SK-N-SH (cell line): ENCODE measurements around the gene TBX4. TPM values are rescaled to one million over a fixed set of nuclear protein-coding genes. Genes with fewer than 3 reads are reported as not detected.

Source experiments
- CTCF ChIA-PET: fragments of 300-600, 350-600 bp; formaldehyde crosslinking; extraction: SDS; loops from one replicate; lab custom pipeline; 2021; lab: Yijun Ruan, JAX
- POLR2A ChIA-PET: fragments of 350-600 bp; sonication (Branson Sonifier 250); formaldehyde crosslinking; extraction: SDS; loops from one replicate; lab custom pipeline; 2020; ENCODE audit warnings: antibody characterized with exemption, inconsistent platforms; lab: Yijun Ruan, JAX
- DNase-seq: peaks from one replicate; pipeline ENCODE4 v3.0.0; 2012
- H2AFZ ChIP-seq: fragments of 200-600 bp; sonication (generic); 2 replicates; pipeline ENCODE4 v1.8.1; 2016; ENCODE audit warnings: antibody characterized with exemption, mild to moderate bottlenecking, low read depth
- H3F3A ChIP-seq: fragments of 200-600 bp; sonication (generic); replicated peaks from 2 replicates; pipeline ENCODE3; 2016; ENCODE audit warnings: antibody characterized with exemption, mild to moderate bottlenecking; ENCODE audit not compliant: insufficient read depth
- H3K27ac ChIP-seq, 2 experiments: fragments of 200-500 bp in 1 of 2; fragments of 200-600 bp in 1 of 2; sonication (Bioruptor generic) in 1 of 2; sonication (generic), shearing (Covaris generic) in 1 of 2; 2 replicates each; pipeline versions ENCODE4 v1.5.1 to v1.6.1; 2014 to 2016; ENCODE audit warnings: low read depth in 2 of 2, inconsistent platforms in 1 of 2, low read length in 1 of 2, mild to moderate bottlenecking in 1 of 2, mixed read lengths in 1 of 2
- H3K27me3 ChIP-seq: fragments of 200-600 bp; sonication (generic), shearing (Covaris generic); 2 replicates; pipeline ENCODE4 v1.6.1; 2016; ENCODE audit warnings: mixed run types; ENCODE audit not compliant: insufficient read depth
- H3K36me3 ChIP-seq, 2 experiments: fragments of 200-500 bp in 1 of 2; fragments of 200-600 bp in 1 of 2; sonication (Bioruptor generic) in 1 of 2; sonication (generic) in 1 of 2; replicated peaks in 1 of 2; 2 replicates each; pipeline versions ENCODE3 to v1.5.1; 2014 to 2016; ENCODE audit warnings: low read length in 1 of 2, mild to moderate bottlenecking in 1 of 2; ENCODE audit not compliant: insufficient read depth in 2 of 2, control insufficient read depth in 1 of 2
- H3K4me1 ChIP-seq, 2 experiments: fragments of 200-500 bp in 1 of 2; fragments of 200-600 bp in 1 of 2; sonication (Bioruptor generic) in 1 of 2; sonication (generic), shearing (Covaris generic) in 1 of 2; 2 replicates each; pipeline versions ENCODE4 v1.5.1 to v1.6.1; 2014 to 2016; ENCODE audit warnings: low read depth in 1 of 2, low read length in 1 of 2, mixed run types in 1 of 2; ENCODE audit not compliant: insufficient read depth in 2 of 2, control insufficient read depth in 1 of 2
- H3K4me2 ChIP-seq: fragments of 200-600 bp; sonication (generic), shearing (Covaris generic); 2 replicates; pipeline ENCODE4 v1.6.1; 2017; ENCODE audit warnings: mixed run types
- H3K4me3 ChIP-seq, 2 experiments: fragments of 200-500 bp in 1 of 2; fragments of 200-600 bp in 1 of 2; sonication (Bioruptor generic) in 1 of 2; sonication (generic), shearing (Covaris generic) in 1 of 2; 2 replicates each; pipeline versions ENCODE4 v1.5.1 to v1.8.1; 2014 to 2016; ENCODE audit warnings: low read depth in 2 of 2, inconsistent platforms in 1 of 2, low read length in 1 of 2, mild to moderate bottlenecking in 1 of 2, mixed read lengths in 1 of 2, moderate library complexity in 1 of 2
- H3K79me2 ChIP-seq: fragments of 200-600 bp; sonication (generic); 2 replicates; pipeline ENCODE4 v1.8.1; 2017; ENCODE audit warnings: mild to moderate bottlenecking; ENCODE audit not compliant: insufficient read depth
- H3K9ac ChIP-seq: fragments of 200-600 bp; sonication (generic); 2 replicates; pipeline ENCODE4 v1.6.1; 2017; ENCODE audit warnings: mixed run types
- H3K9me2 ChIP-seq: fragments of 200-600 bp; sonication (generic); 2 replicates; pipeline ENCODE4 v1.6.1; 2017; ENCODE audit warnings: mixed run types
- H3K9me3 ChIP-seq: fragments of 200-600 bp; sonication (generic); 2 replicates; pipeline ENCODE4 v1.6.1; 2017; ENCODE audit warnings: mixed run types, mild to moderate bottlenecking, moderate library complexity
- H4K20me1 ChIP-seq: fragments of 200-600 bp; sonication (generic); 2 replicates; pipeline ENCODE4 v1.6.1; 2017; ENCODE audit warnings: mild to moderate bottlenecking, mixed run types; ENCODE audit not compliant: insufficient read depth
- CHD2 ChIP-seq: fragments of 150-350 bp; IDR thresholded peaks from 2 replicates; pipeline ENCODE4 v1.6.1; 2018; ENCODE audit warnings: low read length; ENCODE audit not compliant: partially characterized antibody
- CTCF ChIP-seq: fragments of 200-600 bp; sonication (generic); IDR thresholded peaks from 2 replicates; pipeline ENCODE4 v1.6.1; 2017; ENCODE audit warnings: antibody characterized with exemption, mild to moderate bottlenecking, moderate library complexity
- EP300 ChIP-seq, 2 experiments: IDR thresholded peaks; 2 replicates each; pipeline versions ENCODE4 v1.4.0 to v1.6.1; 2012; ENCODE audit warnings: borderline replicate concordance in 1 of 2, low read depth in 1 of 2, low read length in 1 of 2
- FOXJ3 ChIP-seq: sonication (generic); formaldehyde crosslinking; IDR thresholded peaks from 2 replicates; pipeline ENCODE4 v1.5.1; 2020; ENCODE audit warnings: mild to moderate bottlenecking, missing genetic modification reagents
- IRF3 ChIP-seq: fragments of 150-350 bp; IDR thresholded peaks from 2 replicates; pipeline ENCODE4 v1.6.1; 2016; ENCODE audit warnings: mild to moderate bottlenecking, low read depth, low read length
- JUND ChIP-seq: IDR thresholded peaks from 2 replicates; pipeline ENCODE4 v1.4.0; 2012
- MEF2A ChIP-seq: IDR thresholded peaks from 2 replicates; pipeline ENCODE4 v1.4.0; 2012; ENCODE audit warnings: low read depth, borderline replicate concordance
- MXI1 ChIP-seq: IDR thresholded peaks from 2 replicates; pipeline ENCODE4 v1.6.1; 2012; ENCODE audit warnings: mild to moderate bottlenecking, low read depth, low read length, improper control_type of control experiment
- PBX3 ChIP-seq: IDR thresholded peaks from 2 replicates; pipeline ENCODE4; 2012
- POLR2AphosphoS5 ChIP-seq: IDR thresholded peaks from 2 replicates; pipeline ENCODE4 v1.6.1; 2012; ENCODE audit warnings: low read depth, low read length
- RAD21 ChIP-seq: IDR thresholded peaks from 2 replicates; pipeline ENCODE4 v1.6.1; 2012; ENCODE audit warnings: mild to moderate bottlenecking, low read length
- REST ChIP-seq: IDR thresholded peaks from 2 replicates; pipeline ENCODE4 v1.6.1; 2012; ENCODE audit warnings: mild to moderate bottlenecking, low read depth, low read length, moderate library complexity
- RFX5 ChIP-seq: IDR thresholded peaks from 2 replicates; pipeline ENCODE4 v1.6.1; 2012; ENCODE audit warnings: mild to moderate bottlenecking, improper control_type of control experiment, low read length
- RXRA ChIP-seq: IDR thresholded peaks from 2 replicates; pipeline ENCODE4 v1.4.0; 2012; ENCODE audit warnings: low read depth, mild to moderate bottlenecking, borderline replicate concordance
- SIN3A ChIP-seq: IDR thresholded peaks from 2 replicates; pipeline ENCODE4 v1.6.1; 2012; ENCODE audit warnings: low read depth, mild to moderate bottlenecking, low read length, moderate library complexity, borderline replicate concordance
- TCF12 ChIP-seq: IDR thresholded peaks from 2 replicates; pipeline ENCODE4 v1.4.0; 2012
- USF1 ChIP-seq: IDR thresholded peaks from 2 replicates; pipeline ENCODE4 v1.4.0; 2012; ENCODE audit warnings: low read depth, borderline replicate concordance
- YY1 ChIP-seq: IDR thresholded peaks from 2 replicates; pipeline ENCODE4 v1.4.0; 2012; ENCODE audit warnings: low read depth, mild to moderate bottlenecking
- ZBTB33 ChIP-seq: IDR thresholded peaks from 2 replicates; pipeline ENCODE4 v1.4.0; 2012; ENCODE audit warnings: low read depth, borderline replicate concordance
- WGBS: methylation state at CpG from one replicate; pipeline ENCODE4 v1.1.6; 2017; ENCODE audit warnings: low lambda C conversion rate; 5-methylcytosine and 5-hydroxymethylcytosine counted together
- polyA plus RNA-seq, 3 experiments: library from polyadenylated mRNA; depleted of rRNA; stranded (reverse); fragments of >200 nt; gene quantifications; 2 replicates each; pipeline ENCODE4 v1.2.3, GENCODE V29; 2012

Gene TBX4
- polyA plus RNA-seq, 1 of the 3 experiments (the other 2 are of a cell fraction): 0.02 TPM

- 49% methylated on average over 3 of the region's 3 CpGs for WGBS
- ChIA-PET CTCF (interaction anchor here (1.0 to 1.6 kb wide), 3 partner anchors 8 to 106 kb away, joined by 3 read pairs; no protein-coding TSS in a partner anchor), POLR2A (no interaction called here)
- peaks cover 0 to 2% of the 10 kb centered on the region in 2 experiments; a peak in 1 of 4 replicates for H3K4me1 ChIP-seq
- H3K36me3 ChIP-seq: no peaks in the 10 kb centered on the region
- TF ChIP-seq EP300 (IDR thresholded peaks at IDR 0.05; ENCODE audit: borderline replicate concordance in 1 of 2, low read depth in 1 of 2, low read length in 1 of 2) (no peak), YY1 (no peak), REST (no peak), ZBTB33 (no peak), POLR2AphosphoS5 (no peak), TCF12 (no peak), RAD21 (no peak), RFX5 (no peak), MEF2A (no peak), MXI1 (no peak), RXRA (no peak), PBX3 (no peak), JUND (no peak), CTCF (no peak), USF1 (no peak), FOXJ3 (CRISPR knock-in tag) (no peak), IRF3 (no peak), CHD2 (no peak), SIN3A (no peak)
- no peaks in the 10 kb centered on the region for H3K9me3 ChIP-seq
- no peaks in the 10 kb centered on the region; the same call in 1 of the 2 replicates for H3K27me3 ChIP-seq
- H4K20me1 ChIP-seq: no peaks in the 10 kb centered on the region
- DNase-seq: no peak
- H3K9me2 ChIP-seq: no peaks in the 10 kb centered on the region
- H3K4me2 ChIP-seq: no peak overlapping the region
- no peak overlapping the region for H2AFZ ChIP-seq
- no peak overlapping the region for H3K9ac ChIP-seq
- no peaks in the 10 kb centered on the region for H3K79me2 ChIP-seq
- H3F3A ChIP-seq: no peaks in the 10 kb centered on the region
- no peak overlapping the region for H3K27ac ChIP-seq
- no peak overlapping the region for H3K4me3 ChIP-seq
These were observed 65.8 kb downstream of the TBX4 start for GRCh38 chr17:61517843-61518606.
